ENCODE measurements around the gene TTN. TPM values are rescaled to one million over a fixed set of nuclear protein-coding genes. Genes with fewer than 3 reads are reported as not detected.

TTN gene
- total and polyA plus RNA-seq, 2 of the 8 experiments (the other 6 are each of a cell fraction or from before 2014, with no cell fraction given): 0.30 to 9.7 TPM

- TF ChIP-seq RAD21 (IDR thresholded peaks at IDR 0.05 in 1 of 2, conservative IDR thresholded peaks at IDR 0.05 in 1 of 2; ENCODE audit: low read depth in 2 of 2, low read length in 2 of 2) (no peak), CHD7 (IDR thresholded peaks at IDR 0.05; ENCODE audit: insufficient replicate concordance, low read length) (no peak)
Measured at GRCh38 chr2:178502751-178503150, 304.5 kb downstream of the TTN start (continued).

Measured in H1 (cell line).